ENCODE results near the gene WBP2. TPM values are rescaled to one million over a fixed set of nuclear protein-coding genes. Genes with fewer than 3 reads are reported as not detected.

Gene WBP2
- total and polyA plus RNA-seq, 2 of the 13 experiments (the other 11 are each of a cell fraction or from before 2014, with no cell fraction given) = 29.2 to 29.5 TPM

DNA sequence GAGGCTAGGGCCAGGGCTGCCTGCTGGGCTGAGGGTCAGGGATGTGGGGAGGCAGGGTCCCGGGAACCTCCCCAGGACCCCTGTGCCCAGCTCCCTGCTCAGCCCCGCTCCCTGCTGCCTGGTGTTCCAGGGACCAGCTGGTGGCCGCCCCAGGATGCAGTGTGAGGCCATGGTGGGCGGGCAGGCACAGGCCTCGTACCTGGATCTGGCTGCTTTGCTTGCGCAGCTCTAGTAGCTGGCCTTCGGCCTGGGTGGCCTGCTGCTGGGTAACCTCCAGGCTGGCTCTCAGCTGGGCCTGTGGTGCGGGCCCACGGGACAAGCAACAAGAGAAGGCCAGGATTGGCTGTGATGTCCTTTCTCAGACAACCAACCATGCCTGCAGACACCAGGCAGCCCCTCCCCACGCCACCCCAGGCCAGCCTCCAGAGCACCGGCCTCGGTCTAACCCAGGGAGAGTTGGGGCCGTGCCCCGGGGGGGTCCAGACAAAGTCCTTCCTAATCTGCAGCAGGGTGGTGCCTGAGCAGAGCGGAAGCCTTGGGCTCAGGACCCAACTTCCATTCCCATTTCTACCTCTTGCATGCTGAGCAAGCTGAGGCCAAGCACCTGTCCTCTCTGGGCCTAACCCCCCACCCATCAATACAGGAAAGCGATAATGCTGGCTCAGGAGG, 37.6 kb upstream of the WBP2 start (continued):
- TF ChIP-seq, protein P1, sequence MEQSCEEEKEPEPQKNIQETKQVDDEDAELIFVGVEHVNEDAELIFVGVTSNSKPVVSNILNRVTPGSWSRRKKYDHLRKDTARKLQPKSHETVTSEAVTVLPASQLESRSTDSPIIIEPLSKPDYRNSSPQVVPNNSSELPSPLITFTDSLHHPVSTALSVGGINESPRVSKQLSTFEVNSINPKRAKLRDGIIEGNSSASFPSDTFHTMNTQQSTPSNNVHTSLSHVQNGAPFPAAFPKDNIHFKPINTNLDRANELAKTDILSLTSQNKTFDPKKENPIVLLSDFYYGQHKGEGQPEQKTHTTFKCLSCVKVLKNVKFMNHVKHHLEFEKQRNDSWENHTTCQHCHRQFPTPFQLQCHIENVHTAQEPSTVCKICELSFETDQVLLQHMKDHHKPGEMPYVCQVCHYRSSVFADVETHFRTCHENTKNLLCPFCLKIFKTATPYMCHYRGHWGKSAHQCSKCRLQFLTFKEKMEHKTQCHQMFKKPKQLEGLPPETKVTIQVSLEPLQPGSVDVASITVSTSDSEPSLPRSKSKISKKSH (CRISPR knock-in tag; IDR thresholded peaks at IDR 0.05; ENCODE audit: borderline replicate concordance) = 0 out of 2 replicates have a peak, but pooled peaks have one; percentile 9
- no peak for TF ChIP-seq ARNT2 (CRISPR knock-in tag; IDR thresholded peaks at IDR 0.05; ENCODE audit: low read depth)
- no peak for TF ChIP-seq ZNF672 (CRISPR knock-in tag; IDR thresholded peaks at IDR 0.05)
- TF ChIP-seq BORCS8-MEF2B (CRISPR knock-in tag; IDR thresholded peaks at IDR 0.05) = no peak
- TF ChIP-seq NFYC (CRISPR knock-in tag; IDR thresholded peaks at IDR 0.05) = peak; percentile 55
- no peak for TF ChIP-seq SP2 (CRISPR knock-in tag; IDR thresholded peaks at IDR 0.05)
- TF ChIP-seq, protein P2, sequence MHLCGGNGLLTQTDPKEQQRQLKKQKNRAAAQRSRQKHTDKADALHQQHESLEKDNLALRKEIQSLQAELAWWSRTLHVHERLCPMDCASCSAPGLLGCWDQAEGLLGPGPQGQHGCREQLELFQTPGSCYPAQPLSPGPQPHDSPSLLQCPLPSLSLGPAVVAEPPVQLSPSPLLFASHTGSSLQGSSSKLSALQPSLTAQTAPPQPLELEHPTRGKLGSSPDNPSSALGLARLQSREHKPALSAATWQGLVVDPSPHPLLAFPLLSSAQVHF (CRISPR knock-in tag; IDR thresholded peaks at IDR 0.05) = no peak
- TF ChIP-seq AHR (CRISPR knock-in tag; IDR thresholded peaks at IDR 0.05) = no peak
- no peak for TF ChIP-seq PTBP1 (IDR thresholded peaks at IDR 0.05; ENCODE audit: low read depth, low read length, poor library complexity, severe bottlenecking)
- TF ChIP-seq YEATS2 (CRISPR knock-in tag; IDR thresholded peaks at IDR 0.05; ENCODE audit: borderline replicate concordance) = no peak
- TF ChIP-seq, protein P3, sequence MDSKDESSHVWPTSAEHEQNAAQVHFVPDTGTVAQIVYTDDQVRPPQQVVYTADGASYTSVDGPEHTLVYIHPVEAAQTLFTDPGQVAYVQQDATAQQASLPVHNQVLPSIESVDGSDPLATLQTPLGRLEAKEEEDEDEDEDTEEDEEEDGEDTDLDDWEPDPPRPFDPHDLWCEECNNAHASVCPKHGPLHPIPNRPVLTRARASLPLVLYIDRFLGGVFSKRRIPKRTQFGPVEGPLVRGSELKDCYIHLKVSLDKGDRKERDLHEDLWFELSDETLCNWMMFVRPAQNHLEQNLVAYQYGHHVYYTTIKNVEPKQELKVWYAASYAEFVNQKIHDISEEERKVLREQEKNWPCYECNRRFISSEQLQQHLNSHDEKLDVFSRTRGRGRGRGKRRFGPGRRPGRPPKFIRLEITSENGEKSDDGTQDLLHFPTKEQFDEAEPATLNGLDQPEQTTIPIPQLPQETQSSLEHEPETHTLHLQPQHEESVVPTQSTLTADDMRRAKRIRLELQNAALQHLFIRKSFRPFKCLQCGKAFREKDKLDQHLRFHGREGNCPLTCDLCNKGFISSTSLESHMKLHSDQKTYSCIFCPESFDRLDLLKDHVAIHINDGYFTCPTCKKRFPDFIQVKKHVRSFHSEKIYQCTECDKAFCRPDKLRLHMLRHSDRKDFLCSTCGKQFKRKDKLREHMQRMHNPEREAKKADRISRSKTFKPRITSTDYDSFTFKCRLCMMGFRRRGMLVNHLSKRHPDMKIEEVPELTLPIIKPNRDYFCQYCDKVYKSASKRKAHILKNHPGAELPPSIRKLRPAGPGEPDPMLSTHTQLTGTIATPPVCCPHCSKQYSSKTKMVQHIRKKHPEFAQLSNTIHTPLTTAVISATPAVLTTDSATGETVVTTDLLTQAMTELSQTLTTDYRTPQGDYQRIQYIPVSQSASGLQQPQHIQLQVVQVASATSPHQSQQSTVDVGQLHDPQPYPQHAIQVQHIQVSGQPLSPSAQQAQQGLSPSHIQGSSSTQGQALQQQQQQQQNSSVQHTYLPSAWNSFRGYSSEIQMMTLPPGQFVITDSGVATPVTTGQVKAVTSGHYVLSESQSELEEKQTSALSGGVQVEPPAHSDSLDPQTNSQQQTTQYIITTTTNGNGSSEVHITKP (CRISPR knock-in tag; IDR thresholded peaks at IDR 0.05; ENCODE audit: low read depth) = no peak
- TF ChIP-seq TGIF2 (CRISPR knock-in tag; IDR thresholded peaks at IDR 0.05) = peak; percentile 65; the same call in 1 of the 2 replicates
- no peak for TF ChIP-seq CENPX (CRISPR knock-in tag; IDR thresholded peaks at IDR 0.05)
- peak; percentile 17; the same call in 1 of the 2 replicates for TF ChIP-seq TP53 (CRISPR knock-in tag; conservative IDR thresholded peaks at IDR 0.05)
- TF ChIP-seq DR1 (CRISPR knock-in tag; IDR thresholded peaks at IDR 0.05) = peak; percentile 82; the same call in 1 of the 2 replicates
- no peak for TF ChIP-seq CREB1 (IDR thresholded peaks at IDR 0.05)
- TF ChIP-seq CREB1 (CRISPR knock-in tag; IDR thresholded peaks at IDR 0.05) = no peak
- TF ChIP-seq AGO1 (IDR thresholded peaks at IDR 0.05; ENCODE audit: low read depth, low read length, poor library complexity, severe bottlenecking) = peak; percentile 87
- no peak for TF ChIP-seq REL (CRISPR knock-in tag; conservative IDR thresholded peaks at IDR 0.05)
- TF ChIP-seq, protein P4, sequence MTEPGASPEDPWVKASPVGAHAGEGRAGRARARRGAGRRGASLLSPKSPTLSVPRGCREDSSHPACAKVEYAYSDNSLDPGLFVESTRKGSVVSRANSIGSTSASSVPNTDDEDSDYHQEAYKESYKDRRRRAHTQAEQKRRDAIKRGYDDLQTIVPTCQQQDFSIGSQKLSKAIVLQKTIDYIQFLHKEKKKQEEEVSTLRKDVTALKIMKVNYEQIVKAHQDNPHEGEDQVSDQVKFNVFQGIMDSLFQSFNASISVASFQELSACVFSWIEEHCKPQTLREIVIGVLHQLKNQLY (CRISPR knock-in tag; IDR thresholded peaks at IDR 0.05) = no peak
- TF ChIP-seq NR2F2 (IDR thresholded peaks at IDR 0.05; ENCODE audit: borderline replicate concordance, low read depth) = no peak
- TF ChIP-seq, protein P5, sequence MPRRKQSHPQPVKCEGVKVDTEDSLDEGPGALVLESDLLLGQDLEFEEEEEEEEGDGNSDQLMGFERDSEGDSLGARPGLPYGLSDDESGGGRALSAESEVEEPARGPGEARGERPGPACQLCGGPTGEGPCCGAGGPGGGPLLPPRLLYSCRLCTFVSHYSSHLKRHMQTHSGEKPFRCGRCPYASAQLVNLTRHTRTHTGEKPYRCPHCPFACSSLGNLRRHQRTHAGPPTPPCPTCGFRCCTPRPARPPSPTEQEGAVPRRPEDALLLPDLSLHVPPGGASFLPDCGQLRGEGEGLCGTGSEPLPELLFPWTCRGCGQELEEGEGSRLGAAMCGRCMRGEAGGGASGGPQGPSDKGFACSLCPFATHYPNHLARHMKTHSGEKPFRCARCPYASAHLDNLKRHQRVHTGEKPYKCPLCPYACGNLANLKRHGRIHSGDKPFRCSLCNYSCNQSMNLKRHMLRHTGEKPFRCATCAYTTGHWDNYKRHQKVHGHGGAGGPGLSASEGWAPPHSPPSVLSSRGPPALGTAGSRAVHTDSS (CRISPR knock-in tag; conservative IDR thresholded peaks at IDR 0.05) = no peak
- no peak for TF ChIP-seq ZNF775 (CRISPR knock-in tag; IDR thresholded peaks at IDR 0.05; ENCODE audit: borderline replicate concordance)

All from HepG2 (cell line).